ENCODE results near the gene RGL2.
"Not testable (repeated sequence)": the region's sequence is repeated elsewhere in the genome, so short reads cannot be mapped to it uniquely, and the experiment has no call there.

Gene RGL2

DNA sequence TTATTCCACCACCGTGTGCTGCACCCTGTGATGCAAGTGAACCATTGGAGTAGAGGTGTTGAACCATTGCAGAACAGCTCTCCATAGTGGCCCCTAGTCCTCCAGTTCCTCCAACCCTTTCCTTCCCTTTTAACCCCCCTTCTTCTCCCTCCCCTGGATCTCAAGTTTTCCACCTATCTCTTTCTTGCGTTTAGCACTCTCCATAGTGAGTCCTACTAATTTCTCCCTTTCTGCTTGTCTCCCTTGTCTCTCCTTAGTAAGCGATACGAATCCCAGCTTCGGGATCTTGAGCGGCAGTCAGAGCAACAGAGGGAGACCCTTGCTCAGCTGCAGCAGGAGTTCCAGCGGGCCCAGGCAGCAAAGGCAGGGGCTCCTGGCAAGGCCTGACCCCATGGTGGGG is 8.3 kb downstream of the RGL2 start:
- DNase-seq (ENCODE audit: insufficient read length, low spot score) (no peak), FAIRE-seq (no peak)

DNA sequence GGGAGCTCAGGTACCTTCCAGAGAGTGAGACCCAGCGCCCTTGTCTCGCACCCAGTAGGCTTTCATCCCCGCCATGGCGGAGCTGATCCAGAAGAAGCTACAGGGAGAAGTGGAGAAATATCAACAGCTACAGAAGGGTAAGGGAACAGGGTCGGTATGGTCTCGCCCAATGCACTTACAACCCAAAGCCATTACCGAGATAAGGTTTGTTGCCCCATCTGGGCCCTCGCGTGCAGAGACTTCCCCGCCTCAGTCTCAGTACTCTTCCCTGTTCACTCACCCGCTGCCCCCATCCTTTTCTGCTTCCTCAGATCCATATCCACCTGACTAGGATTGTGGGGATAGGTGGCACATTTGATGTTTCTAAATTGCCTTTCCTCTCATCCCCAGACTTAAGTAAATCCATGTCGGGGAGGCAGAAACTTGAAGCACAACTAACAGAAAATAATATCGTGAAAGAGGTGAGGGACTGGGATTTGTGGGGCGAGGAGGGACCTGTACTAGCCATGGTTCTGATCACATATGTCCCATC is 8.9 kb downstream of the RGL2 start:
- no peak for DNase-seq (ENCODE audit: insufficient read length, low spot score)
- FAIRE-seq: no peak
- no peak for TF ChIP-seq POLR2A (IDR thresholded peaks at IDR 0.05; ENCODE audit: low read depth, low read length)

More for the DNA sequence above, 8.3 kb downstream of the RGL2 start:
- TF ChIP-seq POLR2A (IDR thresholded peaks at IDR 0.05; ENCODE audit: low read depth, low read length): no peak

DNA sequence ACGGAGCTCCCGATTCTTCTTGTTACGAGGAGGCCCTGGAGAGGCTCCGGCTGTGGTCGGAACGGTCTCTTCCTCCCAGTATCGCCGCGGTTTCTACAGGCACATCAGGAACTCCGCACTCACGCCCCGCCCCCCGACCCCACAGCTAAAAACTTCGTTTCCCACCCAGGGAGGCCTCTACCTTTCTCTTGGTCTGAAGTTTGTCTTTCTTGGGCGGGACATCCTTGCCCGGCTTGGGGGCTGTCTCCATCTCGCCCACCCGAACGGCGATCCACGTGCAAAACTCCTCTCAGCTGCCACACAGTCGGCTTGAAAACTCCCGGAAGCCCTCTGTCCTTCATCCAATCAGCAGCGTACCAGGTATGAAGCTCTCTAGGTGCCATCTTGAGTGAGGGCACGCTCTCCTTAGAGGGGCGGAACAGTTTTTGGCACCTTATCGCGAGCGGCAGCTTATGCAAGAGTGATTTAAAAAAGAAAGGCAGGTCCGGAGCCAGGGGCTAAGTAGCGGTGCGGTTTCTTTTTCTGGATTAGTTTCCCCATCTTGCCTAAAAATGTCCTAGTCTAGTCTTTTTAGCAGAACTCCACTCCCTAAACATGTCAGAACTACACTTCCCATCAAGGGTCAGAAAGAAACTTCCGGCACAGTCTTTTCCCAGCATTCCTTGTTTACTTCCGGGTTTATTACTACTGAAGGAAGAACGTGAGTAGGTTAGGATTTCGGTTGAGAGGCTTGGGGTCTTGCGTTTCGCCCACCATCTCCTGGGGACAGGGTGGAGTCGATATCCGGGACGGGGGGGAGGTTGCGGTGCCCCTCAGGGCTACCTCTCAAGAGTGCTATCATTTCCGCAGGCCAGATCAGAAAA is 9.6 kb downstream of the RGL2 start, which contains the start of the genes PFDN6 and WDR46:
Gene PFDN6, plus strand, starts transcription at position 681 of the 863 bp plus-strand sequence. CDS start 256 bp downstream, outside the sequence.
Gene WDR46, minus strand, starts transcription at position 319 of the 863 bp plus-strand sequence. Its CDS starts 69 bp downstream, at position 250.
- FAIRE-seq (no peak), DNase-seq (ENCODE audit: insufficient read length, low spot score) (peak; percentile 85)
- peak; percentile 34; the same call in 1 of the 2 replicates for TF ChIP-seq POLR2A (IDR thresholded peaks at IDR 0.05; ENCODE audit: low read depth, low read length)

DNA sequence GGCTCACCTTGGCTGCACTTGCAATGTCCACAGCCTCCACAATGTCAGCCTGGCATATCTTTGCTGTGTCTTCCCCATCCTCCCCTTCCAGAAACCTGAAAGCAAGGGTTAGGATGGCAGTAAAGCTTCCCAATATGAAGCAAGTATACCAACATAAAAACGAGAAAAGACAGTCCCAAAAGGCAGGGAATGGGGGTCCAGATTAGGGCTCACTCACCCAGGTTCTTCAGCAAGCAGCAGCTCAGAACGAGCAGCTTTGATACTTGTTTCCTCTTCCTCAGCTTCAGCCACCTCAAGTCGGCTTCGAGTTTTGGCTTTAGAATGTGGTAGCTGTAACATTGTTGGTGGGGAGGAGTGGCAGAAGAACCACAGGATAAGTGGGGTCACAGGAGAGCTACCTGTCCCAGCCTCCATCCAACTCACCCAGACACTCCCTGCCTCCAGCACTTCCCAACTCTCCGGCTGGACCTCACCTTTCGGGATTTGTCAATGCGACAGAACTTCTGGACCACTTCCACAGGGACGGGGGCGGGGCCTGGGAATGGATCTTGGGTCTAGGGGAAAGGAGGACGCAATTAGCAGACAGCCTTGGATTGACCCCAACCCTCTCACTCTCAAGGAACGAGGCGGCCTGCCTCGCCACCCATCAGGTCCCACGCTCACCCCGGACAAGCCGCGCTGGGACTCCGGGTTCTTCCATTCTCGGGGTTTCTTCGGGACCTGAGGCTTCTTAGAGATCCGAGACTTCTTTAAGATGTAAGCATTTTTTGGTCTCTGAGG is 10.4 kb downstream of the RGL2 start:
- DNase-seq (ENCODE audit: insufficient read length, low spot score) (no peak), FAIRE-seq (no peak)
- TF ChIP-seq POLR2A (IDR thresholded peaks at IDR 0.05; ENCODE audit: low read depth, low read length): no peak

DNA sequence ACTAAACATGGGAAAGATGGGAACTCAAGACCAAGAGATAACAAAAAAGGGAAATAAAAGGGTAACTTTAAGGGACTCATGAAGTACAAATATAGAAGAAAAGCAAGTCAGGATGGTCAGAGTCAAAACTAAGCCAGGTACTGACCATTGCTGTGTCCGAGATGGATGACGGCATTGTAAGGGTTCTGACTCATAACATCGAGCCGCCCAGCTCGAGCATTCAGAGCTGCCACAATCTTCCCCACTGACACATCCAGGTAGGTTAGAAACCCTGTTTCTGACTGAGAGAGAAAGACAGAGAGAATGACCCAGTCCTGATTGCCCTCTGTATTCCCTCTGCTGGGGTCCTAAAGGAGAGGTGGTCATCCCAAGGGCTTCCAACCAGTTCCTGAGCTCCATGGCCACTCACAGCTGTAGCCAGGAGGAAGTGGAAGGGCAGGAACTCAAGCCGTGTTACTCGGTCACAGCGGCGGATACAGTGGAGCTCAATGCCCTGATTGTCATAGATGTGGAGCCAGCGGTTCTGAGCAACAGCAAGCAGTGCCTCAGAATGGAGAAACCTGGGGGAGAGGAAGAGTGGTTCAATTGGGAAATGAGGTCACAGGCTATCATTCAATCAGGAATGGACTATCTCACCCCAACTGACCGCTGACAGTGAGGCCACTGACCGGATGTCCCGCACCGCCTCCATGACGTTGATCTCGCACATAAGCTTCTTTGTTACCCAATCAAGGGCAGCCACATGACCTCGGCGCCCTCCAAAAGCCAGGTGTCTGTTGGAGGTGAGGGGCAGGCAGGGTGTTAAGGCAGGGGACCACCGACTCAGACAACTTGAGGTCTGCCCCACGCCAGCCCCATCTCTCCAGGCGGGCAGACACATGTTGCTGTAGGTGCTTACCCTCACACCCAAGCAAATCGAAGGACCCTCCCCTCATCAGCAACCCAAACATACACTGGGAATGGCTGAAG is 11.5 kb downstream of the RGL2 start:
- no peak for TF ChIP-seq POLR2A (IDR thresholded peaks at IDR 0.05; ENCODE audit: low read depth, low read length)
- no peak for DNase-seq (ENCODE audit: insufficient read length, low spot score)
- FAIRE-seq: no peak

DNA sequence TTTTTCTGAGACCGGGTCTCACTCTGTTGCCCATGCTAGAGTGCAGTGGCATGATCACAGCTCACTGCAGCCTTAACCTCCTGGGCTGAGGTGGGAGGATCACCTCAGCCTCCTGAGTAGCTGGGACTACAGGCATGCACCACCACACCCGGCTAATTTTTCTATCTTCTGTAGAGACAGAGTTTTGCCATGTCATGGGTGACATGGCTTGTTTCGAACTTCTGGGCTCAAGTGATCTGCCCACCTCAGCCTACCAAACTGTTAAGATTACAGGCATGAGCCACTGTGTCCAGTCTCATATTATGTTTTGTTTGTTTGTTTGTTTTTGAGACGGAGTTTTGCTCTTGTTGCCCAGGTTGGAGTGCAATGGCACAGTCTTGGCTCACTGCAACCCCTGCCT is 13.5 kb downstream of the RGL2 start:
- not testable (repeated sequence) for DNase-seq (ENCODE audit: insufficient read length, low spot score); FAIRE-seq

DNA sequence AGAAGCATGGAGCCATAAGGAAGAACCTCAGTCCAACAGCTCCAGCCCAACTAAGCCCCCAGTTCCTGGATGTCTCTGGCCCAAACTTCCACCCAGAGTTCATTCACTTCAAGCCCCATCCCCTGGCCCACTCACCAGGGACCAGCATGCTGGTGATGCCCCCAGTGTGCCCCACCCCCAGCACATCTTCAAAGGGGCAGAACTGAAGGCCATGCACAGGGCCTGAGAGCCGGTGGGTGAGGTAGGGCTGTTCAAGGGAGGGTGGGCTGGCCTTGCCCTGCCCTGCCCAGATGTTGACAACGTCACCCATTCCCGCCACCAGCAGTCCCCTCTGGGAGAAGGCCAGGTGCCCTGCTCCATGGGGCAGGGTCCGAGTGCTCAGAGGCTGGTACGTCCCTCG is 18.2 kb downstream of the RGL2 start:
- no peak for DNase-seq (ENCODE audit: insufficient read length, low spot score)
- no peak for TF ChIP-seq POLR2A (IDR thresholded peaks at IDR 0.05; ENCODE audit: low read depth, low read length)
- no peak for FAIRE-seq

DNA sequence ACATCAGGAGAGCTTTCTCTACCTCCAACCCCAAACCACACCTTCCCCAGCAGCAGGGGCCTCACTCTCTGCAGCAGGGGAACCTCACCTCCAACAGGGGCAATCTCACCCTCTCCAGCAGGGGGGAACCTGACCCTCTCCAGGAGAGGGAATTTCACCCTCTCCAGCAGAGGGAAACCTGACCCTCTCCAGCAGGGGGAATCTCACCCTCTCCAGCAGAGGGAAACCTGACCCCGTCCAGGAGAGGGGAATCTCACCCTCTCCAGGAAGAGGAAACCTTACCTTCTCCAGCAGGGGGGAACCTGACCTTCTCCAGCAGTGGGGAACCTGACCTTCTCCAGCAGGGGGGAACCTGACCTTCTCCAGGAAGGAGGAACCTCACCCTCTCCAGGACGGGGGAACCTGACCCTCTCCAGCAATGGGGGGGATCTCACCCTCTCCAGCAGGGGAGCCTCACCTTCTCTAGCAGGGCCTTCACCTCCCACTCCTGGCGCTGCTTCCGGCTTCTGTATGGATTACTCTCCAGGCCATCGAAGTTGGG is 18.7 kb downstream of the RGL2 start:
- DNase-seq (ENCODE audit: insufficient read length, low spot score) (no peak), FAIRE-seq (no peak)
- TF ChIP-seq POLR2A (IDR thresholded peaks at IDR 0.05; ENCODE audit: low read depth, low read length): no peak

DNA sequence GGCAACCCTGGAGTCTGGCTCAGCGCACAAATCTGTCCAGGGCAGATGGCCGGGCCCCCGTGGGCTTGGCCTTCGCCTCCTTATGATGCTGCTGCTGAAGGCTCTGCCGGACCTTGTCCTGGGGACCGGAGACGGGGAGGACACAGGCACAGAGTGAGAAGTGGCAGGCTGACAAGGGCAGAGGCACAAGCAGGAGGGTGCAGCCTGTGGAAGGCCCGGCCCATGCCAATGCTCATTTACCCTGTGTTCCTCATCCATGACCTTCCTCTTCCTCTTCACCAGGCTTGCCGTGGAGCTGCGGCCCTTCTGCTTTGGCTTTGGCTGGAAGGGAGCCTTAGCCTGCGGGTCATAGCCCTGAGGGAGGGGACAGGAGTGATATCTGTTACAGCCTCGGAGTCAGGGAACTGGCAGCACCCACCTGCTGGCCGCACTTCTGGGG is 19.5 kb downstream of the RGL2 start:
- DNase-seq (ENCODE audit: insufficient read length, low spot score) (no peak), FAIRE-seq (no peak)
- no peak for TF ChIP-seq POLR2A (IDR thresholded peaks at IDR 0.05; ENCODE audit: low read depth, low read length)

DNA sequence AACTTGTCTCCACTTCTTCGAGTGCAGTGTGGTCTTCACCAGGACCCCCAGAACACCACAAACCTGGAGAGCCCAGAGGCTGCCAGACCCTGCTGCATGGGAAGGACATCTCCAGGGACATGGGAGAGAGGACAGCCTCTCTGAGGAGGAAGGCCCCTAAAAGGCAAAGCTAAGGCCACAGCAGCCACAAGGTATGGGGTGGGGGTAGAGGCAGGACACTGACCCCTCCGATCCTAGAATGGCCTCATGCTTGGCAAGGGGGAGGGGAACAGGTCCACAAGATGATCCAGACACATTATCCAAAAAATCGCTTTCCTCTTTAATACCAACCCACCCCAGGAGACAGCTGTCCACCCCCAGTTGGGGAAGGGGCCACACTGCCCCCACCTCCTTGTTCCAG is 19.9 kb downstream of the RGL2 start:
- no peak for DNase-seq (ENCODE audit: insufficient read length, low spot score)
- TF ChIP-seq POLR2A (IDR thresholded peaks at IDR 0.05; ENCODE audit: low read depth, low read length): no peak
- no peak for FAIRE-seq

DNA sequence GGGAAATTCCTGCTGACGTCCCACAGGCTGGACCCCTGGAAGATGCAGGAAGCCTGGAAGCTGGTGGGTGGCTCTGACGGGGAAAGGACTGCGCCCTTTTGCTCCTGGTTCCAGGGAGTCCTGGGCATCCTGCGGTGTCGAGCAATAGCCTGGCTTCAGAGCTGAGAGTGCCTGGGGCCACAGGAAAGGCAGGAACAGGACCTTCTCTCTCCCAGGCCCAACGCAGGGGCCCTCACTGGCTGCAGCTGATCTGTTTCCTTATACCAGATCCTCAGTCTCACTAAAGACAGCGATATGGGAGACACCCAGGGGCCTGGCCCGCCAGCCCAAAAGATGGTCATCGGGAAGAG is 20.4 kb downstream of the RGL2 start:
- no peak for DNase-seq (ENCODE audit: insufficient read length, low spot score)

DNA sequence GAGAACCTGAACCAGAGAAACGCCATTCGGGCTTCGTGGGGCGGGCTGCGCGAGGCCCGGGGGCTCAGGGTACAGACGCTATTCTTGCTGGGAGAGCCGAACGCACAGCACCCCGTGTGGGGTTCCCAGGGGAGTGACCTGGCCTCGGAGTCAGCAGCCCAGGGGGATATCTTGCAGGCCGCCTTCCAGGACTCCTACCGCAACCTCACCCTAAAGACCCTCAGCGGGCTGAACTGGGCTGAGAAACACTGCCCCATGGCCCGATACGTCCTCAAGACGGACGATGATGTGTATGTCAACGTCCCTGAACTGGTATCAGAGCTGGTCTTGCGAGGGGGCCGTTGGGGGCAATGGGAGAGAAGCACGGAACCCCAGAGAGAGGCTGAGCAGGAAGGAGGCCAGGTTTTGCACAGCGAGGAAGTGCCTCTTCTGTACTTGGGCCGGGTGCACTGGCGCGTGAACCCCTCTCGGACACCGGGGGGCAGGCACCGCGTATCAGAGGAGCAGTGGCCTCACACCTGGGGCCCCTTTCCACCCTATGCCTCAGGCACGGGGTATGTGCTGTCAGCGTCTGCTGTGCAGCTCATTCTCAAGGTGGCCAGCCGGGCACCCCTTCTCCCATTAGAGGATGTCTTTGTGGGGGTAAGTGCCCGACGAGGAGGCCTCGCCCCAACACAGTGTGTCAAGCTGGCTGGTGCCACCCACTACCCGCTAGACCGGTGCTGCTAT is 20.9 kb downstream of the RGL2 start:
- TF ChIP-seq POLR2A (IDR thresholded peaks at IDR 0.05; ENCODE audit: low read depth, low read length): no peak
- DNase-seq (ENCODE audit: insufficient read length, low spot score) (no peak), FAIRE-seq (no peak)

More for the DNA sequence above, 20.4 kb downstream of the RGL2 start:
- no peak for TF ChIP-seq POLR2A (IDR thresholded peaks at IDR 0.05; ENCODE audit: low read depth, low read length)
- no peak for FAIRE-seq
